ENCODE data around the gene LMTK3.
"Not testable (repeated sequence)": the region's sequence is repeated elsewhere in the genome, so short reads cannot be mapped to it uniquely, and the experiment has no call there.

The LMTK3 gene

DNA sequence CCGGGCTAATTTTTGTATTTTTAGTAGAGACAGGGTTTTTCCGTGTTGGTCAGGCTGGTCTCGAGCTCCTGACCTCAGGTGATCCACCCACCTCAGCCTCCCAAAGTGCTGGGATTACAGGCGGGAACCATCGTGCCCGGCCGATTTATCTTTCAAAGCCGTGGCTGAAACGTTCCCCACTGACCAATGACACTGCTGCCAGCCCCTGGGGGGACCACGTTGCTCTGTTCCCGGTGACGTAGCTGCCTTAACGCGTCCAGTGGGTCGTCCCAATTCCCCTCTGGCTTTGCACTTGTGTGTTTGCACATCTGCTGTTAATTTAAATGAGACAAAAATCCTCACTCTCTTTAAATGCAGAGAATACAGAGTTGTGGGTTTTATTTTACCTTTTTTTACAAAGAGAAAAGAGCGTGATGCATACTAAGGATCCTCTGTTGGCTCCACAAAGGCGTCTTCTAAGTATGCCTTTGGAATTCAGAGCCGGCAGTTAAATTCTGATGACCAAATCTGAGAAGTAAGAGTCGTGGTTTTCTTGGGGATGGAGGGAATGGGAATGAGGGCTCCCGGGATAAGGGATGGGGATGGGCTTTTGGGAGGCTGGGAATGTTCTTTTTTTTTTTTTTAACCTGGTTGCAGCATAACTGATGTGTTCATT, 18.6 kb upstream of the LMTK3 start:
- TF ChIP-seq, protein P1, sequence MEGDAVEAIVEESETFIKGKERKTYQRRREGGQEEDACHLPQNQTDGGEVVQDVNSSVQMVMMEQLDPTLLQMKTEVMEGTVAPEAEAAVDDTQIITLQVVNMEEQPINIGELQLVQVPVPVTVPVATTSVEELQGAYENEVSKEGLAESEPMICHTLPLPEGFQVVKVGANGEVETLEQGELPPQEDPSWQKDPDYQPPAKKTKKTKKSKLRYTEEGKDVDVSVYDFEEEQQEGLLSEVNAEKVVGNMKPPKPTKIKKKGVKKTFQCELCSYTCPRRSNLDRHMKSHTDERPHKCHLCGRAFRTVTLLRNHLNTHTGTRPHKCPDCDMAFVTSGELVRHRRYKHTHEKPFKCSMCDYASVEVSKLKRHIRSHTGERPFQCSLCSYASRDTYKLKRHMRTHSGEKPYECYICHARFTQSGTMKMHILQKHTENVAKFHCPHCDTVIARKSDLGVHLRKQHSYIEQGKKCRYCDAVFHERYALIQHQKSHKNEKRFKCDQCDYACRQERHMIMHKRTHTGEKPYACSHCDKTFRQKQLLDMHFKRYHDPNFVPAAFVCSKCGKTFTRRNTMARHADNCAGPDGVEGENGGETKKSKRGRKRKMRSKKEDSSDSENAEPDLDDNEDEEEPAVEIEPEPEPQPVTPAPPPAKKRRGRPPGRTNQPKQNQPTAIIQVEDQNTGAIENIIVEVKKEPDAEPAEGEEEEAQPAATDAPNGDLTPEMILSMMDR (IDR thresholded peaks at IDR 0.05; ENCODE audit: low read depth, low read length), result no peak
- Histone ChIP-seq H3K9me3 (peaks cover 2% of the 10 kb centered on the region; the same call in 1 of the 2 replicates), H3K27me3 (no peaks in the 10 kb centered on the region), H3K4me1 (no peaks in the 10 kb centered on the region), H3K36me3 (no peaks in the 10 kb centered on the region), H3K4me3 (ENCODE audit: low read depth, low read length) (peak overlapping the region; percentile 3; the same call in 1 of the 2 replicates)
- no peak for DNase-seq

DNA sequence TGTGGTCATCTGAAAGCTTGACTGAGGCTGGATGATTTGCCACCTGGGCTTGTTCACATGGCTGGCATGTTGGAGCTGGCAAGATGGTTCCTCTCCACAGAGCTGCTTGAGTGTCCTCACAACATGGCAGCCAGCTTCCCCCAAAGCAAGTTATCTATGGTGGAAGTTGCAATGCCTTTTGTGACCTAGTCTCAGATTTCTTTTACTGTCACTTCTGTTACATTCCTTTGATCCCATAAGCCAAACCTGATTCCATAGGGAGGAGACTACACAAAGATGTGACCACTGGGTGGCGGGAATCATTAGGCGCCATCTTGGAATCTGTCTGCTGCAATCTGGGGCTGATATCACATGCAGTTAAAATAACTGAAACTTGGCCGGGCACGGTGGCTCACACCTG, 17.5 kb upstream of the LMTK3 start:
- Histone ChIP-seq H3K4me3 (ENCODE audit: low read depth, low read length) (no peak overlapping the region), H3K4me1 (no peaks in the 10 kb centered on the region), H3K9me3 (peaks cover 2% of the 10 kb centered on the region; the same call in 1 of the 2 replicates), H3K27me3 (no peaks in the 10 kb centered on the region), H3K36me3 (no peaks in the 10 kb centered on the region)
- DNase-seq, result no peak
- TF ChIP-seq, protein P1 (IDR thresholded peaks at IDR 0.05; ENCODE audit: low read depth, low read length), result no peak

DNA sequence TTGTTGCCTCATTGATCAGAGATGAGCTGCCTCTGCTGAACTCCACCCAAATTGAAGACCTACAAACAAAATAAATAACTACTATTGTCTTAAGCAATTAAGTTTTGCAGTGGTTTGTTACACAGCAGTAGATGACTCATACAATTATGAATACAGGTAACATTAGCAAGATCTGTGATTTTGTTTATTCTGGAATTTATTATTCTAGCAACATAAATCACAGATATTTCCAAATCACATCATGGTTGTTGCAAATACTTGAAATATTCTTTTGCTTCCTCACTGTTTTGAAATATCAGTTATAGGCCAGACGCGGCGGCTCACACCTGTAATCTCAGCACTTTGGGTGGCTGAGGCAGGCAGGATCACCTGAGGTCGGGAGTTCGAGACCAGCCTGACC, 13.1 kb upstream of the LMTK3 start:
- Histone ChIP-seq H3K9me3 (peaks cover 2% of the 10 kb centered on the region; the same call in 1 of the 2 replicates), H3K36me3 (no peaks in the 10 kb centered on the region), H3K4me3 (ENCODE audit: low read depth, low read length) (no peak overlapping the region), H3K27me3 (no peaks in the 10 kb centered on the region), H3K4me1 (no peaks in the 10 kb centered on the region)
- DNase-seq, result no peak
- TF ChIP-seq, protein P1 (IDR thresholded peaks at IDR 0.05; ENCODE audit: low read depth, low read length), result no peak

DNA sequence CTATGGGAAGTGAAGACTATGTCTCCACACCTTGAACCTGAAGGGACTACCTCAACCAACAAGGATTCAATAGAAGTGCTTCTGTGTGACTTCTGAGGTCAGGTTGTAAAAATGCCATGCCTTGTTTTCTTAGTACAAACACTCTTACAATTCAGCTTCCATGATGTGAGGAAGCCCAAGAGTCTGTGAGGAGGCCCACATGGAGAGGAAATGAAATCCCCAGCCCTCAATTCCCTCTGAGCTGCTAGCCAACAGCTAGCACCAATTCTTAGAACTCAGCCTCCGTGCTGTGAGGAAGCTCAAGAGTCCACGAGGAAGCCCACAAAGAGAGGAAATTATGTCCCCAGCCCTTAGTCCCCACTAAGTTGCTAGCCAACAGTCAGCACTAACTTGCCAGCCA, 12.6 kb upstream of the LMTK3 start:
- H3K4me1 ChIP-seq, result no peaks in the 10 kb centered on the region
- peaks cover 2% of the 10 kb centered on the region; the same call in 1 of the 2 replicates for H3K9me3 ChIP-seq
- no peaks in the 10 kb centered on the region for H3K27me3 ChIP-seq
- no peak for DNase-seq
- no peaks in the 10 kb centered on the region for H3K36me3 ChIP-seq
- TF ChIP-seq, protein P1 (IDR thresholded peaks at IDR 0.05; ENCODE audit: low read depth, low read length), result no peak
- H3K4me3 ChIP-seq (ENCODE audit: low read depth, low read length), result no peak overlapping the region

DNA sequence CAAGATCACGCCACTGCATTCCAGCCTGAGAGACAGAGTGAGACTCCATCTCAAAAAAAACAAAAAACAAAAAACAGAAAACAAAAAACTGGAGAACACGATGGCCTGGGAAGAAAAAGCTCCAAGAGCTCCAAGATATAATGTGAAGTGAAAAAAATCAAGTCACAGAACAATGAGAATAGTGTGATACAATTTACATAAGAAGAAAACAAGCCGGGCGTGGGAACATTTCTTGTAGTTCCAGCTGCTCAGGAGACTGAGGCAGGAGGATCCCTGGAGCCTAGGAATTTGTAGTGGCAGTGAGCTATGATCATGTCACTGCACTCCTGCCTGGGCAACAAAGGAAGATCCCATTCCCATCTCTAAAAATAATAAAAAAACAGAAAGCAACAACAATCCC, 8.5 kb upstream of the LMTK3 start:
- Histone ChIP-seq H3K4me1 (no peaks in the 10 kb centered on the region), H3K9me3 (no peaks in the 10 kb centered on the region), H3K4me3 (ENCODE audit: low read depth, low read length) (no peak overlapping the region), H3K27me3 (no peaks in the 10 kb centered on the region), H3K36me3 (no peaks in the 10 kb centered on the region)
- TF ChIP-seq, protein P1 (IDR thresholded peaks at IDR 0.05; ENCODE audit: low read depth, low read length), result no peak
- no peak for DNase-seq

DNA sequence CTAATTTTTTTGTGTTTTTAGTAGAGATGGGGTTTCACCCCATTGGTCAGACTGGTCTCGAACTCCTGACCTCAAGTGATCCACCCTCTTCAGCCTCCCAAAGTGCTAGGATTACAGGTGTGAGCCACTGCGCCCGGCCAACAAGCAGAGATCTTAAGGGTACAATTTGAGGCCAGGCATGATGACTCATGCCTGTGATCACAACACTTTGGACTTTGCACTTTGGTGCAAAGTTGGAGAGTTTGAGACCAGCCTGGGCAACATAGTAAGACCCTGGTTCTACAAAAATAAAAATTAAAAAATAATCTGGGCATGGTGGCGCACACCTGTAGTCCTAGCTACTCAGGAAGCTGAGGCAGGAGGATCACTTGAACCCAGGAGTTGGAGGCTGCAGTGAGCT, 7.8 kb upstream of the LMTK3 start:
- not testable (repeated sequence) for H3K9me3 ChIP-seq; DNase-seq; H3K27me3 ChIP-seq; H3K4me1 ChIP-seq; H3K4me3 ChIP-seq (ENCODE audit: low read depth, low read length); H3K36me3 ChIP-seq

Measured in BE2C (cell line).